ENCODE data around the gene RAPH1. TPM values are rescaled to one million over a fixed set of nuclear protein-coding genes. Genes with fewer than 3 reads are reported as not detected.
A peak's percentile ranks its signal among the peaks of the same experiment; 100 is the strongest.

Gene RAPH1
- total RNA-seq, 1 donor from 2014 or later = 71.6 TPM

DNA sequence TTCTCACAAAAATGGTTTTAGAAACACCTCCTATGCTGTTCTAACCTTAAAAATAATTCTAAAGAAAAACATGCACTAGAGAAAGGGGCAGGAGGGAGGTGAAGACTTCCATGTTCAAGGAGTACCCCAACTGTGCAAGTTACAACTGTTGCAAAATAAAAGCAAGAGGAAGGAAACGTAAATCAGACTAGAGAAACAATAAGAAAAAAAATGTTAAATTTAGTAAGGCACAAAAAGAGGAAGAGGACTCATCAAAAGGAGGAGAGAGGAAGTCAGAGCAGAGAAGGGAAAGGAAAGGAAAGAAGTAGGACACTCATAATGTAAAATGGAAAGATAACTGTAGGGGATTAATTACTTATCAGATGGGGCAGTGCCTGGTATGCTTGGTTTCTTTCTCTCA is 34.1 kb downstream of the RAPH1 start:
- no peaks in the 10 kb centered on the region for H3K27me3 Mint-ChIP-seq (ENCODE audit: low read depth)
- H3K9me3 Mint-ChIP-seq (ENCODE audit: low read depth) = no peaks in the 10 kb centered on the region
- H3K27ac Mint-ChIP-seq (ENCODE audit: unreplicated experiment) = peak overlapping the region; percentile 71
- peaks cover 6% of the 10 kb centered on the region for H3K36me3 Mint-ChIP-seq (ENCODE audit: low read depth)
- TF ChIP-seq, protein P1, sequence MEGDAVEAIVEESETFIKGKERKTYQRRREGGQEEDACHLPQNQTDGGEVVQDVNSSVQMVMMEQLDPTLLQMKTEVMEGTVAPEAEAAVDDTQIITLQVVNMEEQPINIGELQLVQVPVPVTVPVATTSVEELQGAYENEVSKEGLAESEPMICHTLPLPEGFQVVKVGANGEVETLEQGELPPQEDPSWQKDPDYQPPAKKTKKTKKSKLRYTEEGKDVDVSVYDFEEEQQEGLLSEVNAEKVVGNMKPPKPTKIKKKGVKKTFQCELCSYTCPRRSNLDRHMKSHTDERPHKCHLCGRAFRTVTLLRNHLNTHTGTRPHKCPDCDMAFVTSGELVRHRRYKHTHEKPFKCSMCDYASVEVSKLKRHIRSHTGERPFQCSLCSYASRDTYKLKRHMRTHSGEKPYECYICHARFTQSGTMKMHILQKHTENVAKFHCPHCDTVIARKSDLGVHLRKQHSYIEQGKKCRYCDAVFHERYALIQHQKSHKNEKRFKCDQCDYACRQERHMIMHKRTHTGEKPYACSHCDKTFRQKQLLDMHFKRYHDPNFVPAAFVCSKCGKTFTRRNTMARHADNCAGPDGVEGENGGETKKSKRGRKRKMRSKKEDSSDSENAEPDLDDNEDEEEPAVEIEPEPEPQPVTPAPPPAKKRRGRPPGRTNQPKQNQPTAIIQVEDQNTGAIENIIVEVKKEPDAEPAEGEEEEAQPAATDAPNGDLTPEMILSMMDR (IDR thresholded peaks at IDR 0.05) = no peak
- H3K4me1 Mint-ChIP-seq (ENCODE audit: low read depth) = peaks cover 41% of the 10 kb centered on the region
- H3K4me3 Mint-ChIP-seq (ENCODE audit: unreplicated experiment) = no peak overlapping the region
- DNase-seq (ENCODE audit: low spot score) = no peak

DNA sequence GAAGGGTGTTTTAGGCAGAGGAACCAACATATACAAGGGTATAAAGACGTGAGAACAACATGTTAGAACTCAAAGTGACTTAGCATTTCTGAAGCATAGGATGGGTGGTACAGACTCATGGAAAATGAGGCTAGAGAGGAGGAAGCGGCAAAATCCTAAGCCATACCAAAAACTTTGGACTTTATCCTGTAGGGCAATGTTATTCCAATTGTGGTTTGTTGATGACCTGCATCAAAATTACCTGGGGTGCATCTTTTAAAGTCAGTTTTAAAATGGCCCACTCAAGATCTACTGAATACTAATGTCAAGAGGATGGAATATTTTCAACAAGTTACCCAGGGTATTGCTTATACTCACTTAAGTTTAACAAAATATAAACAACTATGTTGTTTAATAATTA is 34.8 kb downstream of the RAPH1 start:
- no peak overlapping the region for H3K4me3 Mint-ChIP-seq (ENCODE audit: unreplicated experiment)
- no peak overlapping the region for H3K27ac Mint-ChIP-seq (ENCODE audit: unreplicated experiment)
- TF ChIP-seq, protein P1 (IDR thresholded peaks at IDR 0.05) = no peak
- H3K9me3 Mint-ChIP-seq (ENCODE audit: low read depth) = no peaks in the 10 kb centered on the region
- H3K27me3 Mint-ChIP-seq (ENCODE audit: low read depth) = no peaks in the 10 kb centered on the region
- peaks cover 8% of the 10 kb centered on the region for H3K36me3 Mint-ChIP-seq (ENCODE audit: low read depth)
- peaks cover 48% of the 10 kb centered on the region for H3K4me1 Mint-ChIP-seq (ENCODE audit: low read depth)
- DNase-seq (ENCODE audit: low spot score) = no peak

DNA sequence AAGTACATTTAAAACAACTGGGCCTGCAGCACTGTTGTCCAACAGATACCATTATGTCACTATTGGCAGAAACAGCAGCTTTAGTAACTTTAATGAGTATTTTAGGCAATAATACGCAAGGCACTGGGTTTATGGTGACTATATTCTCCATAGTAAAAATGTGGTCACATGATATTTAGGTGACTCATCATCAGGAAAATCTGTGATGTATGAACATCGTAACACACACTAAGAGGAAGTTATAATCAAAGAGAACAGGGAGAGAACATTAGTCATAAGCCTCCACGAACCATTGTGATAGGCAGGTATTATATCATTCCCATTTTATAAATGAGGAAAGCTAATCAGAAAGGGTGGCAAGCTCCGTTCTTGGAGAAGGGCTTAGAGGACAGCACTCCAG is 36.9 kb downstream of the RAPH1 start:
- no peaks in the 10 kb centered on the region for H3K9me3 Mint-ChIP-seq (ENCODE audit: low read depth)
- peaks cover 54% of the 10 kb centered on the region for H3K4me1 Mint-ChIP-seq (ENCODE audit: low read depth)
- H3K27me3 Mint-ChIP-seq (ENCODE audit: low read depth) = no peaks in the 10 kb centered on the region
- no peak overlapping the region for H3K4me3 Mint-ChIP-seq (ENCODE audit: unreplicated experiment)
- H3K36me3 Mint-ChIP-seq (ENCODE audit: low read depth) = peaks cover 10% of the 10 kb centered on the region
- TF ChIP-seq, protein P1 (IDR thresholded peaks at IDR 0.05) = no peak
- H3K27ac Mint-ChIP-seq (ENCODE audit: unreplicated experiment) = peak overlapping the region; percentile 3
- no peak for DNase-seq (ENCODE audit: low spot score)

DNA sequence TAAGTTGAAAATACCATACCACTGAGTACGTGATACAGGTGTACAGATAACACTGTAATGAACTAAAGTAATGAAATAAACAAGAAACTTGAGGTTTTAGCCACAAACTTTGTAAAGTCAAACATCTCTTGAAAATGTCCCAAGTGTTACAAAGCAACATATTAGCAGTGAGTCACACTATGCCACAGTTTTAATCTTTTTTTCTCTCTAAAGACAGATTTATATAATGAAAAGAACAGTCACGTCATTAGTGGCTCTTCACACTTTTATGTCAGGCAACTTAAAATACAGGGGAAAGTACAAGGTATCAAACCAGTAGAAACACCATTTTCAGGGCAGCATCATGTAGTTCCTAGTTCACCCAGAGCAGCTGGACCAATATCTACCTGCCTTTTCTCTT is 42.1 kb downstream of the RAPH1 start:
- Mint-ChIP-seq H3K9me3 (ENCODE audit: low read depth) (no peaks in the 10 kb centered on the region), H3K27me3 (ENCODE audit: low read depth) (no peaks in the 10 kb centered on the region), H3K27ac (ENCODE audit: unreplicated experiment) (no peak overlapping the region), H3K4me1 (ENCODE audit: low read depth) (peaks cover 36% of the 10 kb centered on the region), H3K4me3 (ENCODE audit: unreplicated experiment) (no peak overlapping the region), H3K36me3 (ENCODE audit: low read depth) (peaks cover 17% of the 10 kb centered on the region)
- DNase-seq (ENCODE audit: low spot score) = no peak
- TF ChIP-seq, protein P1 (IDR thresholded peaks at IDR 0.05) = no peak

DNA sequence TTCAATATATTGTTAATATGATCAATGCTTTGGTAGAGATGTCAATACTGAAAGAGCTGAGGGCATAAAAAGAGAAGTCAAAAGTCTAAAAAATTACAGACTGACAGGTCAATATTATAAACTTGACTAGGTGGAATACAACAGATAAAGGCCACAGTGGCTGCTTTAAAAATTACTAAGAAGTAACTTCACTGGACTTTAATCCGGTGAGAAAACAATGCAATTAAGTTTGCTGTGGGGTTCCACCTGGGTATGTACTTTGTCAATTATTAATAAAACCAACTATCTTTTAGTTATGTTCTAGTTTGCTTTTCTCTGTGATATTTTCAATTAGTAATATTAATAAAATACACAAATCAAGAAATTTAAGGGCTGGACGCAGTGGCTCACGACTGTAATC is 44.7 kb downstream of the RAPH1 start:
- DNase-seq (ENCODE audit: low spot score) = no peak
- Mint-ChIP-seq H3K27ac (ENCODE audit: unreplicated experiment) (no peak overlapping the region), H3K27me3 (ENCODE audit: low read depth) (no peaks in the 10 kb centered on the region), H3K9me3 (ENCODE audit: low read depth) (no peaks in the 10 kb centered on the region), H3K36me3 (ENCODE audit: low read depth) (peaks cover 20% of the 10 kb centered on the region), H3K4me3 (ENCODE audit: unreplicated experiment) (no peak overlapping the region), H3K4me1 (ENCODE audit: low read depth) (peaks cover 21% of the 10 kb centered on the region)
- TF ChIP-seq, protein P1 (IDR thresholded peaks at IDR 0.05) = no peak
